K562 (cell line): ENCODE results near the gene SHC1. TPM values are rescaled to one million over a fixed set of nuclear protein-coding genes. Genes with fewer than 3 reads are reported as not detected.
A peak's percentile ranks its signal among the peaks of the same experiment; 100 is the strongest.

Experiments
- CLOCK ChIP-seq: fragments of 250-450 bp; sonication (Bioruptor Pico); IDR thresholded peaks from 2 replicates; pipeline ENCODE4 v1.4.0; 2020; ENCODE audit warnings: mild to moderate bottlenecking, moderate library complexity, borderline replicate concordance
- HMG20A ChIP-seq: fragments of 450-650 bp; formaldehyde crosslinking; conservative IDR thresholded peaks from 2 replicates; pipeline ENCODE4 v1.4.0; 2020; ENCODE audit warnings: mild to moderate bottlenecking, mixed read lengths
- HMGN3 ChIP-seq: IDR thresholded peaks from 2 replicates; pipeline ENCODE4 v1.6.1; 2011; ENCODE audit warnings: borderline replicate concordance, low read depth, mild to moderate bottlenecking, mixed read lengths, low read length; ENCODE audit not compliant: insufficient read length; ENCODE audit errors: extremely low read depth
- KAT2B ChIP-seq: IDR thresholded peaks from one replicate; pipeline ENCODE4 v1.6.1; 2012; ENCODE audit warnings: low read depth, mild to moderate bottlenecking, control low read depth, inconsistent platforms, low read length, moderate library complexity
- KLF13 ChIP-seq: fragments of 450-650 bp; IDR thresholded peaks from 2 replicates; pipeline ENCODE4 v1.6.1; 2016; ENCODE audit warnings: missing genetic modification characterization, low read depth, mild to moderate bottlenecking, missing compliant biosample characterization, moderate library complexity, borderline replicate concordance
- MXI1 ChIP-seq: IDR thresholded peaks from 2 replicates; pipeline ENCODE4 v1.6.1; 2011; ENCODE audit warnings: low read depth, mild to moderate bottlenecking, improper control_type of control experiment, low read length
- RBM22 ChIP-seq: fragments of 200-400 bp; formaldehyde crosslinking; IDR thresholded peaks from 2 replicates; pipeline ENCODE4 v1.6.1; 2018; ENCODE audit warnings: low read length, low read depth; ENCODE audit not compliant: poor library complexity, severe bottlenecking
- SMAD3 ChIP-seq: fragments of 450-650 bp; formaldehyde crosslinking; conservative IDR thresholded peaks from 2 replicates; pipeline ENCODE4 v1.4.0; 2020; ENCODE audit warnings: mild to moderate bottlenecking
- SMARCA4 ChIP-seq: fragments of 450-650 bp; IDR thresholded peaks from 2 replicates; pipeline ENCODE4 v1.6.1; 2016
- SRF ChIP-seq, 2 experiments: fragments of 250-450, 450-650 bp in 1 of 2; sonication (Bioruptor Pico) in 1 of 2; sonication (generic) in 1 of 2; formaldehyde crosslinking; IDR thresholded peaks; 2 replicates each; pipeline versions ENCODE4 v1.5.0 to v1.5.1; 2020 to 2022; ENCODE audit warnings: mild to moderate bottlenecking in 1 of 2, missing genetic modification reagents in 1 of 2
- SRSF9 ChIP-seq: fragments of 200-400 bp; formaldehyde crosslinking; IDR thresholded peaks from 2 replicates; pipeline ENCODE4 v1.6.1; 2017; ENCODE audit warnings: low read depth, low read length, borderline replicate concordance
- WHSC1 ChIP-seq: IDR thresholded peaks from one replicate; pipeline ENCODE4 v1.6.1; 2012; ENCODE audit warnings: low read length, control low read depth, inconsistent platforms
- ZNF121 ChIP-seq: sonication (generic); formaldehyde crosslinking; conservative IDR thresholded peaks from 2 replicates; pipeline ENCODE4 v1.8.0; 2022; ENCODE audit warnings: missing genetic modification reagents
- ZNF134 ChIP-seq: fragments of 250-450 bp; sonication (Bioruptor Pico); conservative IDR thresholded peaks from 2 replicates; pipeline ENCODE4 v1.4.0; 2020
- ZNF197 ChIP-seq: fragments of 200-800 bp; sonication (Bioruptor generic); IDR thresholded peaks from 2 replicates; pipeline ENCODE4 v1.6.1; 2016; ENCODE audit warnings: low read depth, missing genetic modification characterization, missing compliant biosample characterization
- ZNF609 ChIP-seq: sonication (generic); formaldehyde crosslinking; IDR thresholded peaks from 2 replicates; pipeline ENCODE4 v1.8.1; 2023; ENCODE audit warnings: missing genetic modification reagents, mild to moderate bottlenecking, borderline replicate concordance
- polyA plus RNA-seq, 8 experiments: library from polyadenylated mRNA; depleted of rRNA in 4 of 8; stranded (reverse) in 5 of 8; unstranded in 3 of 8; fragments of >200 nt; fragmentation: Nextera tagmentation in 2 of 8; fragmentation: Illumina TruSeq in 1 of 8; extraction: Ambion mirVana in 2 of 8; extraction: Trizol in 1 of 8; gene quantifications; 2 replicates each; pipeline versions ENCODE4 v1.2.1 to v1.2.3, GENCODE V29; 2011 to 2014; ENCODE audit warnings: inconsistent platforms in 1 of 8, missing spikeins in 1 of 8
- total RNA-seq, 7 experiments: library from RNA; depleted of rRNA in 6 of 7; stranded (reverse); fragments of >200 nt in 6 of 7; fragmentation: Illumina TruSeq in 2 of 7; extraction: Trizol in 2 of 7; gene quantifications; 2 replicates each; pipeline versions ENCODE4 v1.2.1 to v1.2.3, GENCODE V29; 2011 to 2021; ENCODE audit warnings: low replicate concordance in 1 of 7
- TF ChIP-seq, protein P1 (sequence below): fragments of 250-450 bp; sonication (Bioruptor Pico); IDR thresholded peaks from 2 replicates; pipeline ENCODE4 v1.5.0; 2020; ENCODE audit warnings: mild to moderate bottlenecking, borderline replicate concordance

The SHC1 gene
- total and polyA plus RNA-seq, 9 of the 15 experiments (the other 6 are each of a cell fraction or from before 2014, with no cell fraction given) = 4.1 to 113 (median 51.9) TPM

GRCh38 chr1:155017041-155017945 is 46.7 kb upstream of the SHC1 start (continued):
- TF ChIP-seq HMGN3 (peak; percentile 97), SMAD3 (CRISPR knock-in tag) (no peak; the same call in 1 of the 2 replicates), ZNF134 (CRISPR knock-in tag) (no peak), SMARCA4 (0 out of 2 replicates have a peak, but pooled peaks have one; percentile 54), SRSF9 (no peak), ZNF197 (CRISPR knock-in tag) (peak; percentile 60; the same call in 1 of the 2 replicates), SRF (CRISPR knock-in tag; IDR thresholded peaks at IDR 0.05) (peak in 1 of 2 experiments; percentile 82; a peak in 2 of 4 replicates), CLOCK (no peak), ZNF609 (CRISPR knock-in tag) (0 out of 2 replicates have a peak, but pooled peaks have one; percentile 87), RBM22 (peak; percentile 98), HMG20A (CRISPR knock-in tag) (no peak), WHSC1 (no peak), KLF13 (tag) (no peak; the same call in 1 of the 2 replicates), ZNF121 (no peak), MXI1 (no peak), KAT2B (no peak)
- TF ChIP-seq, protein P1, sequence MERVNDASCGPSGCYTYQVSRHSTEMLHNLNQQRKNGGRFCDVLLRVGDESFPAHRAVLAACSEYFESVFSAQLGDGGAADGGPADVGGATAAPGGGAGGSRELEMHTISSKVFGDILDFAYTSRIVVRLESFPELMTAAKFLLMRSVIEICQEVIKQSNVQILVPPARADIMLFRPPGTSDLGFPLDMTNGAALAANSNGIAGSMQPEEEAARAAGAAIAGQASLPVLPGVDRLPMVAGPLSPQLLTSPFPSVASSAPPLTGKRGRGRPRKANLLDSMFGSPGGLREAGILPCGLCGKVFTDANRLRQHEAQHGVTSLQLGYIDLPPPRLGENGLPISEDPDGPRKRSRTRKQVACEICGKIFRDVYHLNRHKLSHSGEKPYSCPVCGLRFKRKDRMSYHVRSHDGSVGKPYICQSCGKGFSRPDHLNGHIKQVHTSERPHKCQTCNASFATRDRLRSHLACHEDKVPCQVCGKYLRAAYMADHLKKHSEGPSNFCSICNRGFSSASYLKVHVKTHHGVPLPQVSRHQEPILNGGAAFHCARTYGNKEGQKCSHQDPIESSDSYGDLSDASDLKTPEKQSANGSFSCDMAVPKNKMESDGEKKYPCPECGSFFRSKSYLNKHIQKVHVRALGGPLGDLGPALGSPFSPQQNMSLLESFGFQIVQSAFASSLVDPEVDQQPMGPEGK (CRISPR knock-in tag) = no peak
